Stimulated activated CD4-positive, alpha-beta T cell treated with anti-CD3 and anti-CD28 coated beads, Interleukin-1b, Interleukin-23, amount 100 ng/mL, for 1 hour (primary cell): ENCODE results near the gene NUS1.
A peak's percentile ranks its signal among the peaks of the same experiment; 100 is the strongest.
"Not testable (repeated sequence)": the region's sequence is repeated elsewhere in the genome, so short reads cannot be mapped to it uniquely, and the experiment has no call there.

Source experiments
- DNase-seq, 2 donors: peaks; one replicate each; pipeline ENCODE4 v3.0.0-alpha.2; 2020; ENCODE audit warnings: low read depth in 2 of 2

Gene NUS1

DNA sequence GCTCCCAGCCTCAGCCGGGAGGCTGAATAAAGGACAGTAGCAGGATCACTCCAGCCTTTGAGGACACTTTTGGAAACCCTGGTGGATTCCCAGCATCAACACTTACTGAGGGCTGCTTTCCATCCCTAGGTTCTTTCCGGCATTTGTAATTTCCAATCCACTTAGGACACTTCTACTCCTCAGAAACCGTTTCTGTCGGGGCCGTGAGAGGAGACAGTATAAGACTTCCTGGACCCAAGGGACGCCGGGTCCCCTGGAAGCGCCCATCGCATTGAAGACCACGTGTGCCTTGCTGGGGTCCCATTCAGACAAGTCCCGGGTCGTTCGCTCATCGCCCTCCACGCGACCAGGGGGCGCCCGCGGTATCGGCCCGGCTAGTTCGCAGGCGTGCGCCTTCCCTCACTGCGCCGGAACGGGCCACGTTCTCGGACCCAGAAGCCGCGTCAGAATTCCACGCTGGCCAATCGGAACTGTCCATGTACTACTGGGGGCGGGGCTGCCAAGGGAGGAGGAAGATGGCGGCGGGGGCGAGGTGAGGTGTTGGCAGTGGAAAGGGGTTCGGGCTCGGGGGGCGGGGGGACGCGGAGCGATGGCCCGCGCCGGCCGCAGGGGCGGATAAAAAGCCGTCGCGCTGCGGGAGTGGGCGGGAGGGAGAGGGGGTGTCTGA, at the start of gene NUS1:
NUS1 (plus strand) TSS at position 479 of the 667 bp plus-strand sequence. CDS start 202 bp downstream, outside the sequence.
- peak; percentile 90 to 97 for DNase-seq

- DNase-seq, result no peak
These were observed 47.7 kb upstream of the NUS1 start for GRCh38 chr6:117627533-117627932.

DNA sequence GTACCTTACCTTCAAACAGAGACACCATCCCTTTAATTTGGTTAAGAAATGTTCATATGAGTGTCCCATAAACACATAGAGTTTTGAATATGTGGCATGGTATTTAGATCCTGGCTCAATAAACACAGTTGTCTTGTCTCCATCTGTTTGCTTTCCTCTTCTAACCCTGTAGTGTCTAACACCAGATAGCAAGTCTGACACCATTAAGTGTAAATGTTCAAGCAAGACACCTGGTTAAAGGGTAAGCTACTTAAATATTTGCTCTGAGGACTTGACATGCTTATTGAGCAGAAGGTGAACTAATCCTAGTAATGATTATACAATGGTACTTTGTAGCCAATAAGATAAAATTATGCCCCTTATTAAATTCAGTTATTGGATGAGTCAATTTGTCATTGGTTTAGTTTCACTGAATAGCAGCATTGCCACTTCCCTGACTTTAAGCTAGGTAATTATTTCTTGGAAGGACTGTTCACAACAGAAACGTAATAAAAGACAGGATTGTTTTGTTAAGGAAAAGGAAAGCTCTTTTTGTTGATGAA, 46.1 kb upstream of the NUS1 start:
- DNase-seq, result no peak

DNA sequence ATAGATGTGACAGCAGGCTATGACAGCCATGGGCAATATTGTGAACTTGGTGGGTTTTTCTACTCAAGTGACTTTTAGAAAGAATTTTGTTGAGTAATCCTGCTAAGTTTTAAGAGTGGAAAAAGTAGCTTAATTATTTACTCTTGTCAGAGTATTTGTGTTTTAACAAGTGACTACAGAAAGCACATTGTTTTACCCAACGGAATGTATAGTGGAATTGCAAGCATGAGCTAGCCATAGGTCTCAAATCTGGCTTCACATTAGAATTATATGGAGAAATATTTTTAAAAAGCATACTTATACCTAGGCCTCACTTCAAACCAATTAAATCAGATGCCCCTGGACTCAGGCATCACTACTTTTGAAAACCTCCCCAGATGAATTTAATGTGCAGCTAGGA, 37.5 kb upstream of the NUS1 start:
- DNase-seq, result no peak

DNA sequence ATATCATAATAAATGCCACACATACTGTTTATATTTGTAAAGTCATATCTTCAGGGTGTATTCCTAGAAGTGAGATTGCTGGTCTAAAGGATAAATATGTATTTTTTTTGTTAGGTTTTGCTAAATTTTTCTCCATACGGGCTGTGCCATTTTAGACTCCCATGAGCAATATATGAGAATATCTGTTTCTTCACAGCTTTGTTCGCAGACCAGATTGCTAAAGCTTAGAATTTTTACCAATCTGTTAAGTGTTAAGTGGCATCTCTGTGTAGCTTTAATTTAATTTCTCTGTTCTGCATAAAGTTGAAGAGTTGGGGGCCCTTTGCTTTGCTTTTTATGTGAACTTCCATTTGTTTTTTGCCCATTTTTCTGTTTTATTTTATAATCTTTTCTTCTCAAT, 32.3 kb upstream of the NUS1 start:
- DNase-seq, result no peak

DNA sequence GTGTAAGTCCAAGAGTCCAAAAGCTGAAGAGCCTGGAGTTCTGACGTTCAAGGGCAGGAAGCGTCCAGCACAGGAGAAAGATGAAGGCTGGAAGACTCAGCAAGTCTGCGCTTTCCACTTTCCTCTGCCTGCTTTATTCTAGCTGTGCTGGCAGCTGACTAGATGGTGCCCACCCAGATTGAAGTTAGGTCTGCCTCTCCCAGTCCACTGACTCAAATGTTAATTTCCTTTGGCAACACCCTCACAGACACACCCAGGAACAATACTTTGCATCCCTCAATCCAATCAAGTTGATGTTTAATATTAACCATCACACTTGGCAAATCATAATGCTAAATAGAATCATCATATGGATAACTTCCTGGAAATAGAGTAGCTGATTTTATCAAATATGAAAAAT, 23.3 kb upstream of the NUS1 start:
- DNase-seq, result not testable (repeated sequence)

- no peak for DNase-seq
These were observed 21.3 kb upstream of the NUS1 start for GRCh38 chr6:117653949-117654348.

DNA sequence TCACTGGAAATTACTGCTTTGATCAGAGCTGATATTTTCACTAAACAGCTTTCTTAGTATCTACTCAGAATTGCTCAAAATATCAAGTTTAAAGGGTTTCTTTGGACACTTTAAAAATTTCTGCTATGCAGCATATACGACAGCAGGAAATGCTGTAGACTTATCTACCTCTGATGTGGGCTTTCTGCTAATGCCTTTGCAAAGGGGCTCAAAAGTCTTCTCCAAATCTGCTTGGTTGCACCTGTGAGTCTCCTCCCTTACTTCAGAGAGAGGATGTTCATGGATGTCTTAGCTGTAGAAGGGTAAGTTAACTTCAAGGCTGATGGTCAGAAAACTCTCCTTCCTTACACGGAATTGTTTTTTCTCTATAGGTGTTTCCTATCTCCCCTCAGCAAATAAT, 19.9 kb upstream of the NUS1 start:
- no peak for DNase-seq

DNA sequence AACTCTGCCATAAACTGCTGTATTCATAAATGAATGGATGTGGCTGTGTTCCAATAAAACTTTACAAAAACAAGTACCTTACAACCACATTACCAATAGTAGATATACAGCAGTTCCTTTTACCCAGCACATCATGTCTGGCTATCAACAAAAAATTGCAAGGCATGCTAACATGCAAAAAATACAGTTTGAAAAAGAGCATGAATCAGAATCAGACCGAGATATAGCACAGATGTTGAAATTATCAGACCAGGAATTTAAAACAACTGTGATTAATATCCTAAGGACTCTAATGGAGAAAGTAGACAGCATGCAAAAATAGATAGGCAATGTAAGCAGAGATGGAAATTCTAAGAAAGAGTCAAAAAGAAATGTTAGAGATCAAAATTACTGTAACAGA, 8.4 kb upstream of the NUS1 start:
- no peak for DNase-seq

GRCh38 chr6:117668736-117669135, 6.5 kb upstream of the NUS1 start:
- no peak for DNase-seq

DNA sequence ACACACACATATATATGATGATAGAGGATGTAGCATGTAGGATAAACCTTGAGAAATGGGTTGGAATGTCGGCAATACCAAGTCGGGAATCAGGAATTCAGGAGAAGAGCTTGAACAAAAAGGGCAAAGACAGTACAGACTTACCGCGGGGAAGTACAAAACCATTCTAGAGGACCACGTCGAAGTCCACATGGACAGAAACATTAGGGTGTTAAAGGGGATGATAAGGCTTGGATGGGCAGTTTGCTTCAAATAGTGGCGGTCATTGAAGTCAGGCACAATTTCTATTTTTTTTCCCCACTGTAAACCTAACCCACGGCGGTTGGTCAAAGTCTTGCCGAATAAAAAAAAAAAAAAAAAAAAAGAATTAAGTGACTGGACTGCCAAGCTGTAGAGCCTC, 766 bp upstream of the NUS1 start:
- no peak for DNase-seq

- not testable (repeated sequence) for DNase-seq
These were observed 511 bp downstream of the NUS1 start for GRCh38 chr6:117675658-117676301.

GRCh38 chr6:117676577-117677218, 1.4 kb downstream of the NUS1 start:
- DNase-seq, result no peak

- no peak for DNase-seq
These were observed 2.4 kb downstream of the NUS1 start for GRCh38 chr6:117677553-117678141.

DNA sequence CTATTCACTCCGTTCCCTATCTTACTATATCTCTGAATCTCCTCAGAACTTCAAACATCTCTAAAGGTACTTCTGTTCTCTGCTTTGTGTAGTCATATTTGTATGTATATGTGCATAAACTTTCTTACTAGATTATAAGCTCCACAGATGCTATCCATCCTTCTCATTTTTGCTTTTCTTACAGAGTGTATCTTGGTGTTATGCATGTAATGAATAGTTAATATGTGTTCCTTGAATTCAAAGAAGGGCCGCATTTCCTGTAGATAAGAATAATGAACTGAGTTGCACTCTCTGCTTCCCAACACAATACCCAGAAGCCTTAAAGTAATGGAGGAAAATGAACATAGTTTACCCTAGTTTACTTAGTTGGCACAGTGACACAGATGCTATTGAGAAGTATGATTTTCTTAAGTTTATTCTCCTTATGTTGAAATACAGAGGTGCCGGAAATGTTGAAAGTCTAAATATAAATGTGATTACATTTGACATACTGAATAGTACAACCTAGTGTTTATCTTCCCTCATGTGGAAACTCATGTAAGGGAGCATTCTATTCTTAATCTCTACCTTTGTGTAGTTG, 6.0 kb downstream of the NUS1 start:
- DNase-seq, result no peak

DNA sequence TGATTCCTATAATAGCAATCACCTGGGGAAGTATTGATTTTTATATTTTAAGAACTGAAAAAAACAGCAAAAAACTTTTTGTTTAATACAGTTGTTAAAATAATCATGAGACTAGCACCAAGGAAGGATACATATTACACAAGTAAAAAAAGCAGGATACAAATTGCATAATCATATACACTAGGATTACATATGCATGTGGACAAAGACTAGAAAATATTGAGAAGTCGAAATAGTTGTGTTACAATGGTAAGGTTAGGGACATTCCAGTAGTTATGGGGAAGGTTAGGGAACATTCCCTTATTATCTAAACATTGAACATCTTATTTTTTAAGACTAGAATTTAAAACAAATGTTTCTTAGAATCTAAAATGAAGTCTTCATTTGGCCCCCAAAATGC, 9.5 kb downstream of the NUS1 start:
- DNase-seq, result no peak

- DNase-seq, result no peak
These were observed 10.1 kb downstream of the NUS1 start for GRCh38 chr6:117685359-117685758.

GRCh38 chr6:117687021-117687648, 11.9 kb downstream of the NUS1 start:
- no peak for DNase-seq

DNA sequence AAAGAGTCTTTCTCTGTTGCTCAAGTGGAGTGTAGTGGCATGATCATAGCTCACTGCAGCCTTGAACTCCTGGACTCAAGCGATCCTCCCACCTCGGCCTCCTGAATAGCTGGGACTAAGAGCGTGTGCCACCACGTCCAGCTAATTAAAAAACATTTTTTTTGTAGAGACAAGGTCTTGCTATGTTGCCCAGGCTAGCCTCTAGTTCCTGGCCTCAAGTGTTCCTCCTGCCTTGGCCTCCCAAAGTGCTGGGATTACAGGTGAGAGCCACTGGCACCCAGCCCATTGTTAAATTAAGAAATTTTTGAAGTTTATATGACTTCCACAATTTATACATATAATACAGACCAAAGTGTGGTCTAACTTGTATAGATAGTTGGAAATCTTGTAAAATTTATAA, 14.3 kb downstream of the NUS1 start:
- not testable (repeated sequence) for DNase-seq

GRCh38 chr6:117706504-117706903, 31.2 kb downstream of the NUS1 start:
- no peak for DNase-seq

GRCh38 chr6:117706936-117707509, 31.8 kb downstream of the NUS1 start:
- not testable (repeated sequence) for DNase-seq
